Sigmoid colon (tissue), 7 donors: Measurements from ENCODE around the gene SLC22A1. TPM values are rescaled to one million over a fixed set of nuclear protein-coding genes. Genes with fewer than 3 reads are reported as not detected.
A peak's percentile ranks its signal among the peaks of the same experiment; 100 is the strongest.
"Not testable (repeated sequence)": the region's sequence is repeated elsewhere in the genome, so short reads cannot be mapped to it uniquely, and the experiment has no call there.

Experiments used
- DNase-seq: peaks from one replicate; pipeline ENCODE4 v3.0.0-alpha.2; 2019
- H3K27ac ChIP-seq, 4 donors: fragments of 200-600 bp; sonication (generic); one replicate each; pipeline ENCODE4 v1.5.1; 2016 to 2019; ENCODE audit warnings: mild to moderate bottlenecking in 1 of 4
- H3K27me3 ChIP-seq, 3 donors: fragments of 200-600 bp; sonication (generic); one replicate each; pipeline ENCODE4 v1.5.1; 2019; ENCODE audit warnings: mild to moderate bottlenecking in 1 of 3
- H3K36me3 ChIP-seq, 4 donors: fragments of 200-600 bp; sonication (generic); one replicate each; pipeline ENCODE4 v1.5.1; 2016 to 2019
- H3K4me1 ChIP-seq, 4 donors: fragments of 200-600 bp; sonication (generic); one replicate each; pipeline ENCODE4 v1.5.1; 2017 to 2019
- H3K4me3 ChIP-seq, 4 donors: fragments of 200-600 bp; sonication (generic); one replicate each; pipeline ENCODE4 v1.5.1; 2017 to 2019; ENCODE audit warnings: mild to moderate bottlenecking in 2 of 4, moderate library complexity in 1 of 4
- H3K9me3 ChIP-seq, 4 donors: fragments of 200-600 bp in 3 of 4; sonication (generic) in 3 of 4; one replicate each; pipeline versions ENCODE4 v1.5.1 to v1.6.1; 2013 to 2019
- EP300 ChIP-seq, 4 donors: sonication (generic); formaldehyde crosslinking; IDR thresholded peaks; one replicate each; pipeline ENCODE4 v1.6.1; 2017; ENCODE audit warnings: antibody characterized with exemption in 4 of 4
- POLR2A ChIP-seq, 2 donors: fragments of 450-650 bp; IDR thresholded peaks; one replicate each; pipeline ENCODE4 v1.6.1; 2016; ENCODE audit warnings: antibody characterized with exemption in 2 of 2, mild to moderate bottlenecking in 2 of 2, moderate library complexity in 2 of 2
- POLR2AphosphoS5 ChIP-seq, 4 donors: sonication (generic); formaldehyde crosslinking; IDR thresholded peaks; one replicate each; pipeline ENCODE4 v1.6.1; 2017; ENCODE audit warnings: antibody characterized with exemption in 4 of 4
- WGBS, 2 donors: extraction: QIAGEN DNeasy Blood & Tissue Kit; methylation state at CpG; one replicate each; pipeline ENCODE4 v1.1.7; 2013; 5-methylcytosine and 5-hydroxymethylcytosine counted together
- intact Hi-C: fragments of 100-400 bp; cut with DNase I; formaldehyde crosslinking; loops from one replicate; pipeline ENCODE4 v1.15.1; 2023
- polyA plus RNA-seq, 3 donors: library from polyadenylated mRNA; stranded (reverse); fragments of 200-250 nt; gene quantifications; one replicate each; pipeline ENCODE4 v1.2.3, GENCODE V29; 2013
- total RNA-seq, 4 donors: library from RNA; depleted of rRNA; stranded (reverse); fragments of >200 nt; gene quantifications; one replicate each; pipeline ENCODE4 v1.1.0, GENCODE V29; 2016
- TF ChIP-seq, protein P1 (sequence below), 4 experiments: fragments of 450-650 bp in 3 of 4; fragments of 200-600 bp in 1 of 4; IDR thresholded peaks; one replicate each; pipeline ENCODE4 v1.5.1; 2016 to 2019; ENCODE audit warnings: antibody characterized with exemption in 4 of 4, mild to moderate bottlenecking in 3 of 4, moderate library complexity in 2 of 4
- donor health status: healthy with polysubstance abuse.
- donor health status: Bipolar disorder and iron deficiency.
- donor health status: healthy.

Gene SLC22A1
- total and polyA plus RNA-seq, 7 donors: 0.58 to 1.9 (median 1.0) TPM; not detected in 3

DNA sequence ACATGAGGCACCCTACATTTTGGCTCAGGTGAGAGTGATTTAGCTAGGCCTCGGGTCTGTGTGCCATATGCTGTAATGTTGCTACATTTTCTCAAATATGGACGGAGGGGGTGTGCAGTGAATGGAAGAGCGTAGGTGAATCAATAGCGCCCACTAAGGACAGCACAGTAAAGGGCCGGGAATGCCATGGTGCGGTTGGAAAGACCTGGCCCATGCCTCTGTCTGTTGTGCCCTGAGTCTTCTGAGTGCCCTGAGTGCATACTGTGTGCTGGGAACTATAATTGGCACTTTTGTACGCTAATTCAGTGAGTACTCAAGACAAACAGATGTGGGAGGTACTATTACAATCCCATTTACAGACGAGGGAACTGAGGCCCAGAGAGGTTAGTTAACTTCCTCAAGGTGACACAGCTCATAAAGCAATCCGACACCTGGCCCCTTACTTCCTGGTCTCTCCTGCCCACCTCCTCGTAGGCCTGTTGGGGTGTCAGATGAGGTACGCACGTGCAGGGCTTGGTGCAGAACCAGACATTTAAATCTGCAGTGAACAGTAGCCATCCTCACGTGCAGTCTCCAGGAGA, 17.3 kb downstream of the SLC22A1 start:
- WGBS, 2 donors: 86 to 87% methylated on average over 13 of the region's 13 CpGs
- Histone ChIP-seq H3K4me3 (no peak overlapping the region), H3K27ac (peak overlapping the region in 3 of 4 donors; percentile 82 to 89 (median 87)), H3K27me3 (no peaks in the 10 kb centered on the region), H3K9me3 (no peaks in the 10 kb centered on the region), H3K4me1 (peaks cover 0 to 50% (median 42%) of the 10 kb centered on the region in 4 donors), H3K36me3 (no peaks in the 10 kb centered on the region)
- TF ChIP-seq EP300 (IDR thresholded peaks at IDR 0.05) (no peak), POLR2A (IDR thresholded peaks at IDR 0.05) (no peak), POLR2AphosphoS5 (IDR thresholded peaks at IDR 0.05) (no peak)
- TF ChIP-seq, protein P1, sequence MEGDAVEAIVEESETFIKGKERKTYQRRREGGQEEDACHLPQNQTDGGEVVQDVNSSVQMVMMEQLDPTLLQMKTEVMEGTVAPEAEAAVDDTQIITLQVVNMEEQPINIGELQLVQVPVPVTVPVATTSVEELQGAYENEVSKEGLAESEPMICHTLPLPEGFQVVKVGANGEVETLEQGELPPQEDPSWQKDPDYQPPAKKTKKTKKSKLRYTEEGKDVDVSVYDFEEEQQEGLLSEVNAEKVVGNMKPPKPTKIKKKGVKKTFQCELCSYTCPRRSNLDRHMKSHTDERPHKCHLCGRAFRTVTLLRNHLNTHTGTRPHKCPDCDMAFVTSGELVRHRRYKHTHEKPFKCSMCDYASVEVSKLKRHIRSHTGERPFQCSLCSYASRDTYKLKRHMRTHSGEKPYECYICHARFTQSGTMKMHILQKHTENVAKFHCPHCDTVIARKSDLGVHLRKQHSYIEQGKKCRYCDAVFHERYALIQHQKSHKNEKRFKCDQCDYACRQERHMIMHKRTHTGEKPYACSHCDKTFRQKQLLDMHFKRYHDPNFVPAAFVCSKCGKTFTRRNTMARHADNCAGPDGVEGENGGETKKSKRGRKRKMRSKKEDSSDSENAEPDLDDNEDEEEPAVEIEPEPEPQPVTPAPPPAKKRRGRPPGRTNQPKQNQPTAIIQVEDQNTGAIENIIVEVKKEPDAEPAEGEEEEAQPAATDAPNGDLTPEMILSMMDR (IDR thresholded peaks at IDR 0.05): no peak
- peak; percentile 46 for DNase-seq
- intact Hi-C loops: loop anchor here (1.0 to 5.0 kb wide), 4 partner anchors 158 to 316 kb away; partner anchors contain the start of gene SLC22A3

DNA sequence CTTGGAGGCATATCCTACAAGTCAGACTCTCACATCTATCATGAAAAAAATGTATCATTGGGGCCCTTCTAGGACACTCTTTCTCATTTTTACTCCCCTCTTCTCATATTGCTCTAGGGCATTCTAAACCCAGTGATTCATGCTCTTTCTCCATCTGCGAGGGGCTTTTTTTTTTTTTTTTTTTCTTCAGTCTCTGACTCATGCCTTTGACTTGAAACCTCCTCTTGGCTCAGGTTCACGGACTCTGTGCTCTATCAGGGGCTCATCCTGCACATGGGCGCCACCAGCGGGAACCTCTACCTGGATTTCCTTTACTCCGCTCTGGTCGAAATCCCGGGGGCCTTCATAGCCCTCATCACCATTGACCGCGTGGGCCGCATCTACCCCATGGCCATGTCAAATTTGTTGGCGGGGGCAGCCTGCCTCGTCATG, 17.8 kb downstream of the SLC22A1 start:
- Histone ChIP-seq H3K27ac (peak overlapping the region in 3 of 4 donors; percentile 82 to 89 (median 87)), H3K4me3 (no peak overlapping the region), H3K27me3 (no peaks in the 10 kb centered on the region), H3K4me1 (peaks cover 0 to 50% (median 42%) of the 10 kb centered on the region in 4 donors), H3K36me3 (no peaks in the 10 kb centered on the region), H3K9me3 (no peaks in the 10 kb centered on the region)
- peak; percentile 74 for DNase-seq
- 89 to 96% methylated on average over 12 of the region's 12 CpGs for WGBS, 2 donors
- intact Hi-C loops: loop anchor here (2.0 to 5.0 kb wide), 2 partner anchors 157 to 293 kb away; no protein-coding TSS in a partner anchor
- peak in 3 of 4 donors; percentile 24 to 36 (median 34) for TF ChIP-seq POLR2AphosphoS5 (IDR thresholded peaks at IDR 0.05)
- no peak for TF ChIP-seq POLR2A (IDR thresholded peaks at IDR 0.05)

DNA sequence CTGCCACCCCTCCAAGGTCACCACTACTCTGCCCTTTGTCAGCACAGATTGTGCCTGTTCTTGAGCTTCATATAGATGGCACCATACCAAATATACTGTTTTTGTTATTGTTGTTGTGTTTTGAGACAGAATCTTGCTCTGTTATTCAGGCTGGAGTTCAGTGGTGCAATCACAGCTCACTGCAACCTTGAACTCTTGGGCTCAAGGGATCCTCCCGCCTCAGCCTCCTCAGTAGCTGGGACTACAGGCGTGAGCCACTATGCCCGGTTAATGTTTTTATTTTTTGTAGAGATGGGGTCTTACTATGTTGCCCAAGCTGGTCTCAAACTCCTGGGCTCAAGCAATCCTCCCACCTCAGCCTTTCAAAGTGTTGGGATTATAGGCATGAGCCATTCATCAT, 18.9 kb downstream of the SLC22A1 start:
- H3K9me3 ChIP-seq, H3K4me3 ChIP-seq, H3K36me3 ChIP-seq, DNase-seq, H3K27me3 ChIP-seq: not testable (repeated sequence)
- Histone ChIP-seq H3K4me1 (peaks cover 0 to 52% (median 42%) of the 10 kb centered on the region in 4 donors), H3K27ac (peak overlapping the region; percentile 67 to 89 (median 84))
- intact Hi-C loops: loop anchor here (2.0 to 10.0 kb wide), 3 partner anchors 30 to 247 kb away; partner anchors contain the start of gene SLC22A2
- 80% methylated on average over 3 of the region's 3 CpGs for WGBS, 2 donors

DNA sequence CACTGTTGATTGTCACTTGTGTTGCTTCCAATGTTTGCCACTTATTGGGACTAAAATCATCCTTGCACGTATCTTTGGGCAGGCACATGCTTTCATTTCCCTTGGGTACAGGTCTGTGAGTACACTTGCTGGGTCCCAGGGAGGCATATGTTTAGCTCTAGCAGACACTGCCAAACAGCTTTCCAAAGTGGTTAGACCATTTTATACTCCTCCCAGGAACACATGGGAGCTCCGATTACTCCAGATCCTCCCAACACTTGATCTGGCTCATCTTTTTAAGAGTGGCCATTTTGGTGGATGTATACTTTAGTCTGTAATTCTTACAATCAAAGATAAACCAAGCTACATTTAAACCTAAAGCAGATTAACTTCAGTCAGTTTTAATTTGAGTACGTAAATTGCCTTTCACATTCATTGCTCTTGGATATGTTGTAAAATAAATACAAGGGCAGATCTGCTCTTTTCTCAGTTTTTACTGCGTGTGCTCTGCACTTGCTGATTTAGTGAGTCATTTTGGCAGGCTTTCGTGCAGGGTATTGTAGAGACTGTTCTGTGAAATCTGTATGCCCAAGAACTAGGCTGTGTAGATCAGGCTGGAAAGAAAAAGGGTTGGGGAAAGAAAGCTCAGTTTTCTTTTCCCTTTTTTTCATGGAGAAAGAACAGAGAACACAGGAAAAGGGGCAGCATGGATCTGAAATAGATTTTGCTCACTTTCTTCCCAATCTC, 19.5 kb downstream of the SLC22A1 start:
- Histone ChIP-seq H3K36me3 (no peaks in the 10 kb centered on the region), H3K4me3 (no peak overlapping the region), H3K27me3 (no peaks in the 10 kb centered on the region), H3K27ac (peak overlapping the region; percentile 67 to 89 (median 84)), H3K4me1 (peaks cover 0 to 58% (median 48%) of the 10 kb centered on the region in 4 donors), H3K9me3 (no peaks in the 10 kb centered on the region)
- peak; percentile 70 for DNase-seq
- intact Hi-C loops: loop anchor here (1.0 to 10.0 kb wide), 4 partner anchors 30 to 246 kb away; partner anchors contain the start of gene SLC22A2
- 28 to 55% methylated on average over 5 of the region's 5 CpGs for WGBS, 2 donors
- peak in 1 of 4 donors; percentile 31 for TF ChIP-seq EP300 (IDR thresholded peaks at IDR 0.05)
- TF ChIP-seq POLR2AphosphoS5 (IDR thresholded peaks at IDR 0.05): peak; percentile 29 to 62 (median 32)
- TF ChIP-seq, protein P1 (IDR thresholded peaks at IDR 0.05): no peak
- TF ChIP-seq POLR2A (IDR thresholded peaks at IDR 0.05): no peak

DNA sequence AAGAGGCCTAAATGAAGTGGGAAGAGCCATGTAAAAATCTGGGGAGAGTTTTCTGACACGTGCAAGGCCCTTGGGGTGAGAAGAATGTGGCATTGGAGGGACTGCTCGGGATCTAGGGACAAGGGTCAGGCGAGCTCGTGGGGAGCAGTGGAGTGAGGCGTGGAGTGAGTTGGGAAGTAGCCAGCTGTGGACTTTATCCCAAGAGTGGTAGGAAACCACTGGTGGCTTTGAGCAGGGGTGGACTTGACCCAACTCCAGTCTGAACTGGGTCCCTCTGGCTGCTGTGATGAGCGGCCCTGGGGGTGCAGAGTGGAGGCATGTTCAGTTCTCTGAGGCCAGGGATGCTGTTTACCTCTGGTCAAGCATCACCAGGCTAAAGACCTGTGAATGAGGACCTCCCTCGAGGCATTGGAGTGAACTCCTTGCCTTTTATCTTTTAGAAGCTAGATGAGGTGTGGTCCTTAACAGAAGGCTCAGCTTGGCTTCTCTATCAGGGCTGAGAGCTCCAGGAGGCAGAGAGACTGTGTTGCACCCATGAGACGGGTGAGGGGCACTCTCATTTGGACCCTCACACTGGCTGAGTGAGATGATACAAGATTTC, 20.6 kb downstream of the SLC22A1 start:
- Histone ChIP-seq H3K27ac (peak overlapping the region; percentile 67 to 89 (median 84)), H3K27me3 (no peaks in the 10 kb centered on the region), H3K36me3 (no peaks in the 10 kb centered on the region), H3K9me3 (no peaks in the 10 kb centered on the region), H3K4me3 (no peak overlapping the region), H3K4me1 (peaks cover 0 to 67% (median 56%) of the 10 kb centered on the region in 4 donors)
- whole genome bisulfite sequencing, 2 donors: 81 to 84% methylated on average over 8 of the region's 8 CpGs
- DNase-seq: peak; percentile 56
- intact Hi-C loops: loop anchor here (5.0 to 10.0 kb wide), 2 partner anchors 113 to 245 kb away; partner anchors contain the start of gene SLC22A2
- TF ChIP-seq, protein P1 (IDR thresholded peaks at IDR 0.05): no peak
- no peak for TF ChIP-seq POLR2A (IDR thresholded peaks at IDR 0.05)
- no peak for TF ChIP-seq POLR2AphosphoS5 (IDR thresholded peaks at IDR 0.05)
- TF ChIP-seq EP300 (IDR thresholded peaks at IDR 0.05): no peak
